GM19455 (cell line): ENCODE results near the gene TCERG1.

Experiments
- ATAC-seq: cut with Tn5 transposase; IDR thresholded peaks from one replicate; pipeline ENCODE4 v1.9.1; 2021; ENCODE audit not compliant: unreplicated experiment

TCERG1 gene

DNA sequence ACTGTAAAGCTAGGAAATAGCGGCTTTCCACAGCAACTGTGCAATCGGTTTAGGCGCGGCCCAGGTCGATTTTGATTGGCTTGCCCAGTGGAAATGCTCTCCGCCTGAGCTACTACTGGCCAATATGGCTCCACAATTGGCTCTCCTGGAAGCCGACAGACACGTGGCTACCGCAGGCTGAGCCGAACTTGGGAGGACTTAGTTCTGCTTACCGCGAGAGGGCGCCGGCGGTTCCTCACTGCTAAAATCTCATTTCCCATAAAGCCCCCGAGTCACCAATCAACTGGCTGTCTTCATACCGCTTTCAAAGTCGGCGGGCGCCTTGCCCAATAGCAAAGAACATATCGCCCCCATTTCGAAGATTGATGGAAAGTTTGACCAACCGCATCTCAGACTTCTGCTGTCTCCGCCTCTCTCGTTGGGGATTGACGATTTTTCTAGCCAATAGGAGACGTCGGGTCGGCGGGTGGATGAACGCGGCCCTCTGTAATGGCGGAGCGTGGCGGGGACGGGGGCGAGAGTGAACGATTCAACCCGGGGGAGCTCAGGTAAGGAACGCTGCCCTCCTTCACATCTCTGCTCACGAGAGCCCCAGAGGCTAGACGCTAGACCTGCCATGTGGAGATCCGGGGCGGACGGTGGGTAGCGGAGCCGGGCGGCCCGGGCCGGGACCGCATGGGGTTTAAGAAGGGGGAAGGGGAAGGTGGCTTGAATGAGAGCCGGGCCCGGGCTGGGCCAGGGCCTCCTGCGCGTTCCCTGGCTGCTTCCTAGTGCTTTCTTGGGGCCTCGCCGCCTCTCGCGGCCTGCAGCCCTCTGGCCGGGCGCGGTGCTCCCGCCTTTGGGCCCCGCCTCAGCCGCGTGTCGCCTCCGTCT, at the start of gene TCERG1:
TSS of gene TCERG1 (plus strand) at position 473 of the 873 bp plus-strand sequence. CDS start at position 490, 17 bp downstream.
- ATAC-seq: peak; percentile 98

DNA sequence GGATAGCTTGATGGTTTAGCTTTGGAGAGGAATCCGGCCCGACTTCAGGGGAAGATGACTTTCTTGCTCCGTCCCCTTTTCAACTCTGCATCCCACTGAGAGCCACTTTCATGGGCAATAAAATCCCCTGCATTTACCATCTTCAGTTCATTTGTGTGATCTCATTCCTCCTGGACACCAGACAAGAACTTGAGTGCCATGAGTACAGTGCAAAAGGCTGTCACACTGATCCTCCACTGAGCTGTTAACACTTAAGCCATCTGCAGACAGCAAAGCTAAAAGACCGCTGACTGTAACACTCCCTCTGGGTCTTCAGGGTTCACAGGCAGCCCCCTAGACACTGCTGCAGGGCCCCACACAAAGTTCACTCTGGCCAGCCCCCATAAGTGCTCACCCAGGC, 48.3 kb upstream of the TCERG1 start:
- no peak for ATAC-seq

DNA sequence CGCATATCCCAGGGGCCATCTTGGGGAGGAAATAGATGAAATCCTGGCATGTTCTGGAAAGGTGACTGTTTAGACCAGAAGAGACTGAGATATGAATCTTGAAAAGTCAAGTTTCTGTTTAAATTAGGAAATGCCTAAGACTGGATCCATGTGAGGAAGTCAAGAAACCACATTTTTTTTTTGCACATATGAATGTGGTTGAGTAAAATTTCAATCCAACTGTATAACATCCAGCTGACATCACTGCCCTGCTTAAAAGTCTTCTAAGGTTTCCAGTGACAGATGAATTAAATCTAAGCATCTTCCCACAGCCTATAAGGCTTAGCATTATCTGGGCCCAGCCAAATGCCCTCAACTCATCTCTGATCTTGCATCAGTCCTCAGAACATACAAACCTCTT, 47.7 kb upstream of the TCERG1 start:
- ATAC-seq: no peak

DNA sequence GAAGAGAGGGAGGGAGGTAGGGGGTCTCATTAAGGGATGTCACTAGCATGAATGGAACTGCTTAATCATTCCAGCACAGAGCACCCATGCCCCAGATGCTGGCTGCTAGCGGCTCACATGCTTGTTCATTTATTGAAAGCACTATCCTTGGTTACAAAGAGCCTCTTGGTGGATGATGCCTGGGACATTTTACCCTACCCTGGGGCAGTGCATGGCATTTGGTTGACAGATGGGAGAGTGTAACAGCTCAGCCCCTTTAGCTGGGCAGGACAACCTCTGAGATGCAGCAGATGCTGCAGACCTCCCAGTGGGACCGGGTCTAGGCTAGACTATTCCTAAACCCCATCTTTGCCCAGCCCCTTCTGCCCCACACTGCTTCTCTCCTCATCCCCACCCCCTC, 46.9 kb upstream of the TCERG1 start:
- ATAC-seq: no peak

DNA sequence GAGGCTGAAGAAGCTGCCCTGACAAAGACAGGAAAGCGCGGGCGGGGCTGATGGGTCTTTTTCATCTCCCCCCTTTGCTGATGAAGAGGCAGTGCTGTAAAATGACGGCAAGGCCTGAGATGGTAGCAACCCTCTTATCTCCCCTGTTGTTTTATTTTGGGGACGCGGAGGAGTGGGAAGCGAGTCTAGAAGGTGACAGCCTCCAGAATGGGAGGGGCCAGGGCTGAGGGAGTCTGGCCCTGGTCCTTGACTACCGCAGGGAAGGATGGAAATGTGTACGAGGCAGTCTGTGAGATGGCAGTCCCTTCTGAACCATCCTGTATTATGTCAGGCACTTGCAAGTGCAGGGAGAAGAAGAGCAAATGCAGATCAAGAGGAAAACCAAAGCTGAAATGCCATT, 46.1 kb upstream of the TCERG1 start:
- ATAC-seq: no peak

DNA sequence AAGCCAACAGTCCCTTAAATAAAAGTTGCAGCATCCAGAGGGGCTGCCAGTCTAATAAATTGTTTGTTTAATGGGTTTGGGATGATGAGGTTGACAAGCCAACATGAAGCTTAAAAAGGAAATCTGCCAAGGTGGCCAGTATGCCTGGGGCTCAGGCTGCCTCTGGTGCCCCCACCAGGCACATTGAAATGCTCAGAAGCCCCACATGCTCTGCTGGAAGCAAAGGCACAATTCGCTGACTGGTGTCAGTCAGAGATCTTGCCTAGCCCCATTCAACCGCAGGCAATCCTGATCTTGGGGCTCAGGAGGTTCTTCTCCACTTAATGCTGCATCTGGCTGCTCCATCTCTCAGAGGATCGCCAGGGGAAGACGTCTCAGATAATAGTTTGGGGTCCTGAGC, 44.2 kb upstream of the TCERG1 start:
- no peak for ATAC-seq

DNA sequence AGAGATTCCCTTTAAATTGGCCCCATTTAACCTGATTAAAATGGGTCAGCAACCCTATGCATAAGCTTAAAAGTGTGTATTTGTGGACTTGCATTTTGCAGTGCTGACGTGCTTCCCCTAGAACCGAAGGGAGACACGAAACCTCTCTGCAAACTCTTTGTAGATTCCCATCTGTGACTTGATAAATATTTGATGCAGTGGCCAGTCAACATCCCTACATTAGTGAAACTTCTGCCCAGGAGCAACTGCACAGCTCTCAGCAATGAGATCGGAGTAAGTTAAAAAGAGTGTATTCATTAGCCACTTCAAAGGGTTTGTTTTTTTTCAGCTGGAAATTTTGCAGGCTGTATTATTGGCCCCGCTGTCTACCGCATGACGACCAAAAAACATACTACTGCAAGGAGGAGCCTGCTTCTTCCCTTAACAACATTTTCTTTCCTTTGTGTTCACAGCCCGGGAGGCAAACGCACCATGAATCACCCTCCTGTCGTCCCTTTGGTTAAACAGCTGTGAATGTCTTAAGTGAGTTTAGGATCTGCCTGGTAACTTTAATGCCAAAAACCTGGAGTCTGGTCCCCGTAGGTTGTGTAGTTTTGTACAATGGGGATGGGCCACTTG, 38.0 kb upstream of the TCERG1 start:
- ATAC-seq: no peak

DNA sequence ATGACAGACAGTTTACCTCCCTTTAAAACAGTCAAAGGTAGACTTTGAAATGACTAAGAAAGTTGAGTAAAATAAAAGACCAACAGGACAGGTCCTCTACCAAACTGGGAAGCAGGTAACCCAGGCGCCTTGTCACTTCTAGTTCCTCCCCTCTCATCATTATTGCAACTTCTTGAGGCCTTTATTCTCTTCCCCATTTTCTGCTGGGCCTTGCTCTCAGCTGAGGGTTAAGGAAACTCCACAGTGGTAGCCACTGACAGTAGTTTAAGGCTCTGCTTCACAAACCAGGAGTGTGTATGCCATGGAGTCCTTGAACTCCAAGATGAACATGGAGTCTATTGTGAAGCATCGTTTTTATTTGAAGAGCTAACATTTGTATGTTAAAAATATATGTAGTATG, 36.9 kb upstream of the TCERG1 start:
- no peak for ATAC-seq

DNA sequence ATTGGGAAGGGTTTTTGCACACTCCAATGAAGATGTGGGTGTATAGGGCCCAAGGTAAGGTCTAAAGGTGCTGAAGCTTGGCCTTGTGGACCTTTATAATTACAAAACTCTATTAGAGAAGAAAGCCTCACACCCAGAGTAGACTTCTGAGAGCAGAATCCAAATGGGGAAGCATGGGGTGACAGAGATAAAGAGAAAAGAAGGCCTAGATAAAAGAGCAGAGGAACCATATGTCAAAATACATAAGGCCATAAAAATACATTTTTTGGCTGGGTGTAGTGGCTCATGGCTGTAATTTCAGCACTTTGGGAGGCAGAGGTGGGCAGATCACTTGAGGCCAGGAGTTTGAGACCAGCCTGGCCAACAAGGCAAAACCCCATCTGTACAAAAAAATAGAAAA, 27.4 kb upstream of the TCERG1 start:
- ATAC-seq: no peak

DNA sequence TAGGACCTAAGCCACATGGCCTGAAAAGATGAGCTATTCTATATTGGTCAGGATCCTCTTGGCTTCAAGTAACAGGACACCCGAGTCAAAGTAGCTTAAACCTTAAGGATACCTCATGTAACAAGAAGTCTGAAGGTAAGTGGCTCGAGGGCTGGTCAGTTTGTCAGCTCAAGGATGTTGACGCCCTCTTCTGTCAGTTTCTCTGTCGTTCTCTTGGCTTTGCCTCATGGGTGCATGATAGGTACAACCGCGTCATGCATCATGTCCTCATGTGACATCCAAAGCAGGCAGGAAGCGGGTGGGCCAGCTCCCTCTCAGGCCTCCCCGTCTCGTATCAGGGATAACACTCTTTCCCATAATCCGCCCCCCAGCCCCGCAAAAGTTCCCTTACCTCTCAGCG, 22.1 kb upstream of the TCERG1 start:
- no peak for ATAC-seq

DNA sequence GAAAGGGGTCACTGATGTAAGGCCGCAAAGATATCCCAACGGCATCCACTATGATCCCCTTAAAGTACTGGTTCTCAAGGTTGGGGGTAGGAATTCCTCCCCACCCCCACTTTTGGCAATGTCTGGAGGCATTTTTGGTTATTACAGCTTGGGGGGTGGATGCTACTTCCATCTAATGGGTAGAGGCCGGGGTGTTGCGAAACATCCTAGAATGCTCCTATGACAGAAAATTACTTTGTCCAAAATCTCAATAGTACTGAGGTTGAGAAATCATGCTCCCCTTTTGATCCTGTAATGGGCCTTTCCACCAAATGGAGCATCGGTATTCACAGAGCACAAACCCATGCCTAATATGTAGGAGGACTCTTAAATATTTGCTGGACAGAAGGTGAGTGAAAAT, 20.8 kb upstream of the TCERG1 start:
- ATAC-seq: no peak

DNA sequence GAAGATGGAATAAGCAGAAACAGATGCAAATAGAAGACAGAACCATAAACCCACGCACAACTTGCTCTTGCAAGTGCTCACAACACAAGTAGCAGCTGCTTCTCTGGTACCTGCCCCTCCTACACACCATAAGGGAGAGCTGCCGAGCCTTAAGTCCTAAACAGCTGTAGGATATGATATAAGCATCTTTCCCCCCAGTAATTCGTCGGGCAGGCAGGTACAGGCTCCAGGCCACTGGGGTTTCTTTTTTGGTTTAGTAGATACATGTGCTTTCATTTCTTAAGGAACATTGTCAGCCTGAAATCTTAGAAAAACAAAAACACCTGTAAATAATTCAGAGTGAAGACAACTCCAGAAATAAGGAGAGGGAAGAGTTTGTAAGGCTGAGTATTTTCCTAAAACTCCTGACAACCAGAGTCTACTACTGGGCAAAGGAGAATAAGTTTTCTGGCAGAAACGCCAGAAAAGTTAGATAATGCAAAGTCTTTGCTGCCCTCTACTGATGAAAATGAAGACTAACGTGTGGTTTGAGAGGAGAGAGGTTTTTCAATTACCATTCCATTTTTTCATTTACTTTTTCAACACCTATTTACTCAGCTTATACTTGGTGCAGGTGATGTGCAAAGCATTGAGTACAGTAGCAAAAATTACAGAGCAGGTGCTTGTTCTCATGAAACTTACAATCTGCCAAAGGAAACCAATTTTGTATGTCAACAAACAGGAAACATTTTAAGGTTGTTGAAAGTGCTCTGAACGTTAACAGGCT, 20.1 kb upstream of the TCERG1 start:
- peak; percentile 70 for ATAC-seq

DNA sequence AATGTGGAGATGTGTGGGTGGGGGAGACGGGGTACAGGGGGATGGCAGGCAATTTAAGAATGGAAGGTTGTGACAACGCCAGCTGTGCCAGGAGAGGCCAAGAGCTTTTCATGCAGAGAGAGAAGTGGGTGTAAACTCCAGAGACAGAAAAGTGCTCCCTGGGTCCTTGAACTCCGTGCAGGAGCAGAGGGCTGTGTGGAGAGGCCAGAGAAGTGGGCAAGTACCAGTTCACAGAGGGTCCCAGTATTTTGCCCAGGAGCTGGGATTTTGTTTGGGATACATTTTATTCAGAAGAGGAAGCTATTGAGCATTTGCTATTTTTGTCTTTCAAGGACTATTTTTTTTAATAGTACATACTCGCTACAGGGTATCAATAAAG, 19.5 kb upstream of the TCERG1 start:
- no peak for ATAC-seq

DNA sequence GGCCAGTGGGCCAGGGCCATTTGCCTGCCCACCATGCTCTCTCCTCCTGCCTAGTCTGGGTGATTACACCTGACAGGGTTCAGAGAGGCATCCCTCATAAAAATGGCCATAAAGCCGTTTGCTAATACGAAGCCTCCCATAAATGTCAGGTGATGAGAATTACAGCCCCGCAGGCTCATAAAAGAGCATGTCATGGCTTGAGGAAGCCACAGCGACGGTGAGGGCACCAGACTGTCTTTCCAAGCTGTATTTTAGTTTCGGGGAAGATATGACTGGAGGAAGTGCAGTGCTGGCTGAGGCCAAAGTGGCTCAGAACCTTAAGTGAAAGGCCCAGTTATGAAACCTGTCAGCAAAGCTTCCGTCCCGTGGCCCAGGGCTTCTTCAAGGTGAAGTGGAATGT, 18.5 kb upstream of the TCERG1 start:
- peak; percentile 55 for ATAC-seq

DNA sequence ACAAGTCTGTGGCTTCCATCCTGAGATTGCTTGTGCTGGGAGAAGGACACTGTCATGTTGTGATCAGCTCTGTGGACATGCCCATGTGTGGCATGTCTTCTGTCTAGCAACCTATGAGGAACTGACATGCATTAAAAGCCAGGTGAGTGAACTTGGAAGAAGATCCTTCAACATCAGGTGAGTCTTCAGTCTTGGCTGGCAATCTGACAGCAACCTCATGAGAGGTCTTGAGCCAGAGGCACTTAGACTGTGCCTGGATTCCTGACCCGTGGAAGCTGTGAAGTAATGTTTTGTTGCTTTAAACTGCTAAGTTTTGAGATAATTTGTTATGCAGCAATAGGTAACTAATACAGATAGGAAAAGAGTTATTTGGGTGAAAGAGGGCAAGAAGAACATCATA, 6.8 kb upstream of the TCERG1 start:
- no peak for ATAC-seq

DNA sequence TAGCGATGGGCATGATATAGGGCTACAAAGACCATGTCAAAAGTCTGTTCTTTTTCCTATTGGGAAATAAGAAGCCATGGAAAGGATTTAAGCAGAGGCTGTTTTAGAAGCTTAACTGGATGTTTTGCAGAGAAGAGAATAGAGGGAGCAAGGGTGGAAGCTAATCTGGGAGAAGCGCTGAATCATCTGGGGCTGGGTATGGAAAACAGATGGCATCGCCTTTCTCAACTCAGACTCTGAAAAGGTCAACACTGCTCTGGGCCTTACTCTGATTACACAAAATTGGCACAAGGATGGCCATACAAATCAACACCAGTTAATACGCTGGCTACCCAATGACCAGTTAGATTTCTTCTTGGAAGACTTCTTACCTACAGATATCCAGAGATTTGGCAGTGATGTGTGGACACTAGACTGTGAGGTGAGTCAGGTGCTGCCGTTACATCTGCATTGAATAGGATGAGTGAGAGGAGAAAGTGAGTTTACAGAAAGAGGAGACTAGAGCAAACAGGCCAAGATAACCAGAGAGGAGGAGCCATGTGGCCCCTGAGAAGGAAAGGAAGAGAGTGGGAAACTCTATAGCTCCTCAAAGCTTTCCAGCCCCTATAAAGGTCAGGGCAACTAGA, 6.2 kb upstream of the TCERG1 start:
- ATAC-seq: no peak

DNA sequence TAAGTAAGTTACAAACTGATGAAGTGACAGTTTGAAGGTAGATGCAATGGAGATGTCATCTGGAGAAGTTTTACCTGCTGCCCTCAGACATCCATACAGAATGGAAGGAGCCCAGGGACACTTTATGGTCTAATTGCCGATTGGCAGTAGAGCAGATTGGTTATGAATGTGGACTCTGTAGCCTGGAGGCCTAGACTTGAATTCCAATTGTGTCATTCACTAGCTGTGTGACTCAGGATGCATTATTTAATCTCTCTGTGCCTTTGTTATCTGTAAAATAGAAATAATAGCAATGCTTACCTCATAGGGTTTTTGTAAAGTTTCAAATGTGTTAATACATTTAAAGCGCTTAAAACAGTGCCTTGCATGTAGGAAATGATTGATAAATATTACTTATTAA, 5.2 kb upstream of the TCERG1 start:
- ATAC-seq: no peak

DNA sequence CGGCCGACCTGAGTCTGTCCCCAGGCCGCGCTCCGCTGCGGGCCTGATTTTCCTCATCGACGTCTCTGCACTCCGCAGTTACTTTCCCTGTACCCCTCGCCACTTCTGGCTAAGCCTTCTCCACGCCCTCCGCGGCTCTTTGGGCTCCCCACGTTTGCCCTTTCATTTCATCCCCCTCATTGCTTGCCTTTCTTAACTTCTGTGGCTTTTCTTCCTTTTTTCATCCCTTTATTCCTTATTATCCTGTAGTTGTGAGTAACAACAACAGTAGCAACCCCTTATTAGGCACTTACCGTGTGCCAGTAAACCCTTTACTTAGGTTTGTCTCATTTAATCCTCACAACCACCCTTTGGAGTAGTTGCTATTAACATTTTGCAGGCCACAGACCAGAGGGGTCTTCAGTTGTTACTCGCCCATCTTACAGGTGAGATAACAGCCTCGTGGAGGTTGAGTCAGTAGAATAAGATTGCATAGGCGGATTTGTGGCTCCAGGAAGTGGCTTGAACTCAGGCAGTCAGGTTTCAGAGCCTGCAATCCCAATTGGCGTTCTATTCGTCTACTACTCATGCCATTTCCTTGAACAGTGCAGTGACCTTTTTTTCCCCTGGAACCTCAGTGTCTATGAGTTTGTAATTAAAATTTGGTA, 724 bp downstream of the TCERG1 start:
- ATAC-seq: peak; percentile 21

DNA sequence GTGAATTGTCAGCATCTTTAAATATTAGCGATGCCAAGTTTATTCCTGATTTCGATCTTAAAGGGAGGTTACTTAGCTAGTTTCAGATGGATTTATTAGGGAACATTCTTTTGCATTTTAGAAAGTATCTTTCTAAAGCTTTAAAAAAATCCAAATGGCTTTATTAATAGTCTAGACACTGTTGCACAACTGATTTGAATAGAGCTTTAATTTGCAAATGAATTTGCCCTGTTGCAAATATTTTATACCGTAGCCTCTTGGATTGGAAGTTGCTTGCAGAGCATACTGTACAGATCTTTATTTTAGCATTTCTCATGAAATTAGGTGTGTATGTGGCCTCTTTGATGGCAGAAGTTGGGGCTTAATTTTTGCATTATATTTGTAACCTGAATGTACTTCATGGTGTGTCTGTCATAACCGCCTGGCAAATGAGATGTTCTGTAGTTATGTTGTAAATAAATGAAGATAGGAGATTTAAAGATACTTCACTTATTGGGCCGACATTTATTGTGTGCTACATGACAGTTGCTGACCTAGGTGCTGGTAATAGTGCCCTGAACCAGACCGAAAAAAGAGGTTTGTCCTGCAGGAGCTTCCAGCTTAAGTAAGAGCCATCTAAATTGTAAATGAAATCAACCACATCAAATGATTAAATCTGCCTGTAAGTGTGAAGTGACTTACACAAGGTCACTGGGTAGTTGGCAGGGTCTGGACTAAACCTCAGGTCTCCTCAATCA, 1.8 kb downstream of the TCERG1 start:
- no peak for ATAC-seq

DNA sequence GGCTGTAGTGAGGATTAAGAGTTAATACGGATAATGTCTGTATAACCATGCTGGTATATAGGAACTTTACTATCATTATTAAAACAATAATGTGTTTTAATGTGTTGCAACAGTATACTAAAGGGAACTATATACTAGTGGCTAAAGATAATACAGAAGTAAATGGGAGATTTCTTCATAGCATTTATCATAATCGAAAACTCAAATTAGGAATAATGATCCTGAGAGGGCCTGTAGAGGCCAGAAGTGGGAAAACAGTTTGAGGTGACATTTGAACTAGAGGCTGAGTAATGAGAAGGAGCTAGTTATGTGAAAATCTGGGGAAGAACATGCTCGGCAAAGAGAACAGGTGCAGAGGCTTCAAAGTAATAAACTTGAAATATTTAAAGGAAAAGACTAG, 2.9 kb downstream of the TCERG1 start:
- ATAC-seq: no peak
